Transverse colon (tissue), 3 donors: ENCODE data around the gene MSH6.

Source experiments
- CTCF ChIP-seq, 5 experiments: fragments of 200-600 bp in 3 of 5; fragments of 450-650 bp in 2 of 5; sonication (generic) in 3 of 5; IDR thresholded peaks; 1 replicate in 2 of 5; 2 replicates in 3 of 5; pipeline ENCODE4 v1.5.1; 2016 to 2017; ENCODE audit warnings: antibody characterized with exemption in 5 of 5, inconsistent platforms in 3 of 5, mild to moderate bottlenecking in 2 of 5, moderate library complexity in 1 of 5
- EP300 ChIP-seq: sonication (generic); formaldehyde crosslinking; IDR thresholded peaks from one replicate; pipeline ENCODE4 v1.6.1; 2017; ENCODE audit warnings: antibody characterized with exemption, low read depth
- POLR2A ChIP-seq: fragments of 450-650 bp; IDR thresholded peaks from one replicate; pipeline ENCODE4 v1.6.1; 2016; ENCODE audit warnings: antibody characterized with exemption, mild to moderate bottlenecking, moderate library complexity

- TF ChIP-seq CTCF (IDR thresholded peaks at IDR 0.05) (no peak), POLR2A (no peak), EP300 (no peak)
Measured at GRCh38 chr2:47767497-47767844, 15.5 kb upstream of the MSH6 start.
